HepG2 (cell line): ENCODE measurements around the gene NMNAT1. TPM values are rescaled to one million over a fixed set of nuclear protein-coding genes. Genes with fewer than 3 reads are reported as not detected.
A peak's percentile ranks its signal among the peaks of the same experiment; 100 is the strongest.
"Not testable (repeated sequence)": the region's sequence is repeated elsewhere in the genome, so short reads cannot be mapped to it uniquely, and the experiment has no call there.

ENCODE experiments used
- ATAC-seq: fragments of 200-7000 bp; cut with Tn5 transposase; 3 replicates; pipeline ENCODE4 v1.9.1; 2020; ENCODE audit warnings: mild to moderate bottlenecking, moderate library complexity
- BruUV-seq: library from RNA; stranded (reverse); fragments of 400-500 nt; replicated peaks from 2 replicates; lab custom pipeline; 2021; lab: Mats Ljungman, UMichigan
- CTCF ChIA-PET: fragments of 300-600 bp; formaldehyde crosslinking; extraction: SDS; loops from one replicate; lab custom pipeline; 2021; ENCODE audit warnings: low total read pairs, inconsistent platforms, low intra/inter-chr PET ratio; lab: Yijun Ruan, JAX
- POLR2A ChIA-PET: fragments of 350-600 bp; sonication (Branson Sonifier 250); formaldehyde crosslinking; loops from one replicate; lab custom pipeline; 2020; ENCODE audit warnings: antibody characterized with exemption, inconsistent platforms; lab: Yijun Ruan, JAX
- DNase-seq: peaks from one replicate; pipeline ENCODE4 v3.0.0-alpha.2; 2015; ENCODE audit warnings: low spot score
- FAIRE-seq: peaks from 3 replicates; lab custom pipeline; 2011; peaks lifted over from hg19 to GRCh38; lab: Jason Lieb, UNC
- H2AFZ ChIP-seq: one replicate; pipeline ENCODE4 v1.6.1; 2011; ENCODE audit warnings: low read length, inconsistent platforms
- H3K27ac ChIP-seq: fragments of 300-600 bp; 3 replicates; pipeline ENCODE4 v1.8.0; 2011; ENCODE audit warnings: mixed run types, mild to moderate bottlenecking, mixed read lengths, low read length, inconsistent platforms; ENCODE audit not compliant: insufficient read depth; ENCODE audit errors: extremely low read length
- H3K27me3 ChIP-seq, 2 experiments: fragments of 200-600 bp in 1 of 2; 2 replicates in 1 of 2; 3 replicates in 1 of 2; pipeline versions ENCODE4 v1.6.0 to v1.8.0; 2011; ENCODE audit warnings: low read length in 2 of 2, mild to moderate bottlenecking in 2 of 2, moderate library complexity in 2 of 2, inconsistent platforms in 1 of 2; ENCODE audit not compliant: insufficient read depth in 2 of 2, control insufficient read depth in 1 of 2
- H3K36me3 ChIP-seq, 2 experiments: fragments of 200-600 bp in 1 of 2; replicated peaks in 1 of 2; 2 replicates in 1 of 2; 3 replicates in 1 of 2; pipeline versions ENCODE4 v1.5.1 to v1.8.0; 2011; ENCODE audit warnings: low read length in 2 of 2, inconsistent platforms in 1 of 2; ENCODE audit not compliant: insufficient read depth in 2 of 2, control insufficient read depth in 1 of 2
- H3K4me1 ChIP-seq: 2 replicates; pipeline ENCODE4 v1.5.1; 2012; ENCODE audit warnings: low read length, inconsistent platforms; ENCODE audit not compliant: insufficient read depth
- H3K4me2 ChIP-seq: 2 replicates; pipeline ENCODE4 v1.6.0; 2011; ENCODE audit warnings: low read depth, low read length, inconsistent platforms
- H3K4me3 ChIP-seq, 3 experiments: fragments of 200-600 bp in 1 of 3; sonication (generic), shearing (Covaris generic) in 1 of 3; replicated peaks in 1 of 3; 2 replicates each; pipeline ENCODE4 v1.5.1; 2011 to 2016; ENCODE audit warnings: low read length in 3 of 3, inconsistent platforms in 2 of 3, low read depth in 2 of 3, mild to moderate bottlenecking in 2 of 3, control low read depth in 1 of 3, mixed read lengths in 1 of 3; ENCODE audit not compliant: insufficient read depth in 1 of 3
- H3K79me2 ChIP-seq: one replicate; pipeline ENCODE4 v1.6.1; 2011; ENCODE audit warnings: low read length, inconsistent platforms; ENCODE audit not compliant: insufficient read depth
- H3K9ac ChIP-seq: 2 replicates; pipeline ENCODE4 v1.6.0; 2011; ENCODE audit warnings: mild to moderate bottlenecking, low read depth, low read length, inconsistent platforms; ENCODE audit not compliant: insufficient read depth
- H3K9me3 ChIP-seq: 2 replicates; pipeline ENCODE4 v1.5.1; 2012; ENCODE audit warnings: mild to moderate bottlenecking, low read length
- H4K20me1 ChIP-seq: 2 replicates; pipeline ENCODE4 v1.6.0; 2011; ENCODE audit warnings: inconsistent platforms, mild to moderate bottlenecking, low read length, moderate library complexity; ENCODE audit not compliant: insufficient read depth
- KAT8 ChIP-seq: IDR thresholded peaks from 2 replicates; pipeline ENCODE4 v1.6.1; 2016; ENCODE audit warnings: missing genetic modification reagents, missing compliant biosample characterization
- LCORL ChIP-seq, 2 experiments: fragments of 450-650 bp in 1 of 2; sonication (generic) in 1 of 2; formaldehyde crosslinking in 1 of 2; IDR thresholded peaks; 2 replicates each; pipeline versions ENCODE4 v1.5.0 to v1.6.1; 2017 to 2020; ENCODE audit warnings: antibody characterized with exemption in 1 of 2, missing genetic modification reagents in 1 of 2
- ZNF121 ChIP-seq: sonication (generic); formaldehyde crosslinking; IDR thresholded peaks from 2 replicates; pipeline ENCODE4 v1.5.0; 2020; ENCODE audit warnings: mild to moderate bottlenecking, missing genetic modification reagents
- WGBS: methylation state at CpG from one replicate; pipeline ENCODE4 v1.1.6; 2017; ENCODE audit warnings: low lambda C conversion rate; 5-methylcytosine and 5-hydroxymethylcytosine counted together
- in situ Hi-C: cut with HindIII; loops from 2 replicates; pipeline ENCODE4 v1.10.0; 2017; ENCODE audit warnings: low pct_unique_long_range_greater_than_20kb; ENCODE audit not compliant: extremely low pct_ligation_motif_present
- intact Hi-C: fragments of 100-400 bp; cut with micrococcal nuclease; formaldehyde crosslinking; loops from one replicate; pipeline ENCODE4 v1.10.0; 2022; ENCODE audit not compliant: unreplicated experiment
- polyA plus RNA-seq, 8 experiments: library from polyadenylated mRNA; depleted of rRNA in 3 of 8; stranded (reverse) in 7 of 8; unstranded in 1 of 8; fragments of >200 nt; fragmentation: Illumina TruSeq in 4 of 8; extraction: Trizol in 4 of 8; gene quantifications; 2 replicates each; pipeline versions ENCODE4 v1.2.1 to v1.2.3, GENCODE V29; 2011 to 2016; ENCODE audit warnings: low read depth in 4 of 8, missing spikeins in 1 of 8, mixed read lengths in 1 of 8; ENCODE audit not compliant: insufficient read depth in 1 of 8
- total RNA-seq, 5 experiments: library from RNA; depleted of rRNA; stranded (reverse); fragments of >200 nt; fragmentation: Illumina TruSeq; extraction: Trizol; gene quantifications; 2 replicates each; pipeline ENCODE4 v1.2.3, GENCODE V29; 2016; ENCODE audit warnings: low read depth in 1 of 5
- TF ChIP-seq, protein P1 (sequence below): sonication (generic); formaldehyde crosslinking; IDR thresholded peaks from 2 replicates; pipeline ENCODE4 v1.4.0; 2020; ENCODE audit warnings: missing genetic modification reagents, borderline replicate concordance

NMNAT1 gene
- total and polyA plus RNA-seq, 2 of the 13 experiments (the other 11 are each of a cell fraction or from before 2014, with no cell fraction given), result 5.6 to 12.2 TPM

DNA sequence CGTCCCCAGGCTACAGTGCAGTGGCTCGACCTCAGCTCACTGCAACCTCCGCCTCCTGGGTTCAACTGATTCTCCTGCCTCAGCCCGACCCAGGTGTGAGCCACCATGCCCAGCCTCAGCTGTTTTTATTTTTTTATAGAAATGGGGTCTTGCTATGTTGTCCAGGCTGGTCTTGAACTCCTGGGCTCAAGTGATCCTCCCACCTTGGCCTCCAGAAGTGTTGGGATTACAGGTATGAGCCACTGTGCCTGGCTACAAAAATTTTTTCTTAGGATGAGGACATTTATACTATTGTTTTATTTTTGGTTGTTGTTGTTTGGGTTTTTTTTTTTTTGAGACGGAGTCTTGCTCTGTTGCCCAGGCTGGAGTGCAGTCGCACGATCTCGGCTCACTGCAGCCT, 62.0 kb downstream of the NMNAT1 start:
- H3K36me3 ChIP-seq, FAIRE-seq, H3K4me1 ChIP-seq, H2AFZ ChIP-seq, BruUV-seq, H3K27ac ChIP-seq, H3K4me2 ChIP-seq, H3K27me3 ChIP-seq, ATAC-seq, H3K9me3 ChIP-seq, POLR2A ChIA-PET, in situ Hi-C loops, DNase-seq, H3K79me2 ChIP-seq, H3K4me3 ChIP-seq, CTCF ChIA-PET, H3K9ac ChIP-seq, intact Hi-C loops, H4K20me1 ChIP-seq: not testable (repeated sequence)
- 0 out of 2 replicates have a peak, but pooled peaks have one; percentile 23 for TF ChIP-seq ZNF121 (CRISPR knock-in tag)
- 65% methylated on average over 8 of the region's 8 CpGs for WGBS

GRCh38 chr1:10007169-10007568, 63.9 kb downstream of the NMNAT1 start:
- no peaks in the 10 kb centered on the region for H3K4me1 ChIP-seq
- no peaks in the 10 kb centered on the region for H3K36me3 ChIP-seq
- H3K27me3 ChIP-seq, result no peaks in the 10 kb centered on the region
- POLR2A ChIA-PET, result no interaction called here
- DNase-seq, result no peak
- no peaks in the 10 kb centered on the region for H3K9me3 ChIP-seq
- ATAC-seq, result no peak
- no peak overlapping the region for H3K4me3 ChIP-seq
- H2AFZ ChIP-seq, result no peak overlapping the region
- no peak overlapping the region for H3K4me2 ChIP-seq
- TF ChIP-seq KAT8 (CRISPR knock-in tag) (no peak), ZNF121 (CRISPR knock-in tag) (peak; percentile 47; the same call in 1 of the 2 replicates), LCORL (IDR thresholded peaks at IDR 0.05) (peak; percentile 63; the same call in 1 of the 2 replicates), LCORL (CRISPR knock-in tag; IDR thresholded peaks at IDR 0.05) (no peak)
- TF ChIP-seq, protein P1, sequence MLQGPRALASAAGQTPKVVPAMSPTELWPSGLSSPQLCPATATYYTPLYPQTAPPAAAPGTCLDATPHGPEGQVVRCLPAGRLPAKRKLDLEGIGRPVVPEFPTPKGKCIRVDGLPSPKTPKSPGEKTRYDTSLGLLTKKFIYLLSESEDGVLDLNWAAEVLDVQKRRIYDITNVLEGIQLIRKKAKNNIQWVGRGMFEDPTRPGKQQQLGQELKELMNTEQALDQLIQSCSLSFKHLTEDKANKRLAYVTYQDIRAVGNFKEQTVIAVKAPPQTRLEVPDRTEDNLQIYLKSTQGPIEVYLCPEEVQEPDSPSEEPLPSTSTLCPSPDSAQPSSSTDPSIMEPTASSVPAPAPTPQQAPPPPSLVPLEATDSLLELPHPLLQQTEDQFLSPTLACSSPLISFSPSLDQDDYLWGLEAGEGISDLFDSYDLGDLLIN, result no peak
- no peak for FAIRE-seq
- CTCF ChIA-PET, result no interaction called here
- no peak overlapping the region for H3K27ac ChIP-seq
- no peaks in the 10 kb centered on the region for H3K79me2 ChIP-seq
- intact Hi-C loops, result no loop called here
- no TSS peak for BruUV-seq
- H4K20me1 ChIP-seq, result no peaks in the 10 kb centered on the region
- H3K9ac ChIP-seq, result no peak overlapping the region
- 59% methylated on average over 4 of the region's 4 CpGs for WGBS
- in situ Hi-C loops, result no loop called here
